ENCODE data around the gene ATG5. TPM values are rescaled to one million over a fixed set of nuclear protein-coding genes. Genes with fewer than 3 reads are reported as not detected.
"Not testable (repeated sequence)": the region's sequence is repeated elsewhere in the genome, so short reads cannot be mapped to it uniquely, and the experiment has no call there.

ATG5 gene
- total RNA-seq, 2 experiments from 2014 or later = 31.2 to 32.4 TPM

DNA sequence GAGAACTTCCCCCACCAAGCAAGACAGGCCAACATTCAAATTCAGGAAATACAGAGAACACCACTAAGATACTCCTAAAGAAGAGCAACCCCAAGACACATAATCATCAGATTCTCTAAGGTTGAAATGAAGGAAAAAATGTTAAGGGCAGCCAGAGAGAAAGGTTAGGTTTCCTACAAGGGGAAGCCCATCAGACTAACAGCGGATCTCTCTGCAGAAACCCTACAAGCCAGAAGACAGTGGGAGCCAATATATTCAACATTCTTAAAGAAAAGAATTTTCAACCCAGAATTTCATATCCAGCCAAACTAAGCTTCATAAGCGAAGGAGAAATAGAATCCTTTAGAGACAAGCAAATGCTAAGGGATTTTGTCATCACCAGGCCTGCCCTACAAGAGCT lies 61.1 kb downstream of the ATG5 start:
- DNase-seq; H3K27ac Mint-ChIP-seq; ATAC-seq; intact Hi-C loops (cut with micrococcal nuclease); H3K27me3 Mint-ChIP-seq; CTCF ChIA-PET; H3K4me3 Mint-ChIP-seq; POLR2A ChIA-PET: not testable (repeated sequence)
- peaks cover 60% of the 10 kb centered on the region for H3K36me3 Mint-ChIP-seq (ENCODE audit: low read depth)
- H3K9me3 Mint-ChIP-seq = peaks cover 25% of the 10 kb centered on the region
- H3K4me1 Mint-ChIP-seq (ENCODE audit: low read depth) = peaks cover 24% of the 10 kb centered on the region

DNA sequence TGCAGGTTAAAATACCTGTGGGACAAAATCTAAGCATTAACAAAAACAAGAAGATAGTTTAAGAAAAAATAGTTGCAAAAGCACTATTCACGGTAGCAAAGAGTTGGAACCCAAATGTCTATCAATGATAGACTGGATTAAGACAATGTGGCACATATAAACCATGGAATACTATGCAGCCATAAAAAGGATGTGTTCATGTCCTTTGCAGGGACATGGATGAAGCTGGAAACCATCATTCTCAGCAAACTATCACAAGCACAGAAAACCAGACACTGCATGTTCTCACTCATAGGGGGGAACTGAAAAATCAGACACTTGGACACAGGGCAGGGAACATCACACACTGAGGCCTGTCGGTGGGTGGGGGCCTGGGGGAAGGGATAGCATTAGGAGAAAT lies 65.8 kb downstream of the ATG5 start:
- H3K9me3 Mint-ChIP-seq; DNase-seq; POLR2A ChIA-PET; H3K27ac Mint-ChIP-seq; H3K4me3 Mint-ChIP-seq; ATAC-seq; intact Hi-C loops (cut with micrococcal nuclease); H3K27me3 Mint-ChIP-seq: not testable (repeated sequence)
- CTCF ChIA-PET = interaction anchor here (1.2 kb wide), 1 partner anchor 101 kb away, joined by 3 read pairs; the partner anchor contains the start of gene CRYBG1
- H3K36me3 Mint-ChIP-seq (ENCODE audit: low read depth) = peaks cover 25% of the 10 kb centered on the region
- H3K4me1 Mint-ChIP-seq (ENCODE audit: low read depth) = peaks cover 14% of the 10 kb centered on the region

GRCh38 chr6:106258726-106259125 lies 66.8 kb downstream of the ATG5 start:
- no peak overlapping the region for H3K4me3 Mint-ChIP-seq
- H3K27ac Mint-ChIP-seq = no peak overlapping the region
- no peaks in the 10 kb centered on the region for H3K9me3 Mint-ChIP-seq
- ChIA-PET CTCF (interaction anchor here (0.6 to 1.6 kb wide), 3 partner anchors 35 to 454 kb away, joined by 3 to 6 read pairs (median 3); partner anchors contain the start of gene CRYBG1), POLR2A (interaction anchor here (0.6 kb wide), 1 partner anchor 37 kb away, joined by 4 read pairs; no protein-coding TSS in a partner anchor)
- no peak for TF ChIP-seq CTCF (IDR thresholded peaks at IDR 0.05)
- H3K27me3 Mint-ChIP-seq = no peaks in the 10 kb centered on the region
- H3K36me3 Mint-ChIP-seq (ENCODE audit: low read depth) = peaks cover 17% of the 10 kb centered on the region
- H3K4me1 Mint-ChIP-seq (ENCODE audit: low read depth) = peaks cover 12% of the 10 kb centered on the region
- ATAC-seq (no peak), DNase-seq (no peak)
- intact Hi-C loops (cut with micrococcal nuclease) = no loop called here

DNA sequence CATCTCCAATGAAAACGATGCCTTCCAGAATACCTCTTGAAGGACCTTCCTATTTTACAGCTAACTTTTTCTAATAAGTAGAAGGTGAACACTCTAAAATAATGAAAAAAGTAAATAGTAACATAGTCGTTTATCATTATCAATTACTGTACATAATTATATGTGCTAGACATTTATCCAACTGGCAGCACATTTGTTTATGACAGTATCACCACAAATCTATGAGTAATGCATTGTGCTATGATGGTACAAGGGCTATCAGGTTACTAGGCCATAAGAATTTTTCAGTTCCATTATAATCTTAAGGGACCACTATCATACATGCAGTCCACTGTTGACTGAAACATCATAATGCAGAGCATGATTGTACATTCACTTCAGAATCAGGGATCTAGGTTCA lies 68.4 kb downstream of the ATG5 start:
- Mint-ChIP-seq H3K4me3 (no peak overlapping the region), H3K27me3 (no peaks in the 10 kb centered on the region), H3K4me1 (ENCODE audit: low read depth) (peaks cover 21% of the 10 kb centered on the region), H3K27ac (no peak overlapping the region), H3K36me3 (ENCODE audit: low read depth) (peaks cover 16% of the 10 kb centered on the region), H3K9me3 (no peaks in the 10 kb centered on the region)
- DNase-seq (no peak), ATAC-seq (no peak)
- ChIA-PET CTCF (interaction anchor here (1.1 kb wide), 1 partner anchor 45 kb away, joined by 3 read pairs; no protein-coding TSS in a partner anchor), POLR2A (no interaction called here)
- TF ChIP-seq CTCF (IDR thresholded peaks at IDR 0.05) = no peak
- intact Hi-C loops (cut with micrococcal nuclease) = no loop called here

- ATAC-seq = no peak
- peaks cover 11% of the 10 kb centered on the region for H3K36me3 Mint-ChIP-seq (ENCODE audit: low read depth)
- intact Hi-C loops (cut with micrococcal nuclease) = no loop called here
- H3K4me1 Mint-ChIP-seq (ENCODE audit: low read depth) = peaks cover 18% of the 10 kb centered on the region
- no peak overlapping the region for H3K4me3 Mint-ChIP-seq
- ChIA-PET POLR2A (interaction anchor here (0.6 kb wide), 1 partner anchor 61 kb away, joined by 3 read pairs; no protein-coding TSS in a partner anchor), CTCF (interaction anchor here (1.0 to 1.4 kb wide), 2 partner anchors 10 to 33 kb away, joined by 3 read pairs; no protein-coding TSS in a partner anchor)
- TF ChIP-seq CTCF (IDR thresholded peaks at IDR 0.05) = no peak
- H3K27ac Mint-ChIP-seq = no peak overlapping the region
- no peak for DNase-seq
- H3K27me3 Mint-ChIP-seq = no peaks in the 10 kb centered on the region
- no peaks in the 10 kb centered on the region for H3K9me3 Mint-ChIP-seq
These were observed 69.2 kb downstream of the ATG5 start for GRCh38 chr6:106256201-106256968.

DNA sequence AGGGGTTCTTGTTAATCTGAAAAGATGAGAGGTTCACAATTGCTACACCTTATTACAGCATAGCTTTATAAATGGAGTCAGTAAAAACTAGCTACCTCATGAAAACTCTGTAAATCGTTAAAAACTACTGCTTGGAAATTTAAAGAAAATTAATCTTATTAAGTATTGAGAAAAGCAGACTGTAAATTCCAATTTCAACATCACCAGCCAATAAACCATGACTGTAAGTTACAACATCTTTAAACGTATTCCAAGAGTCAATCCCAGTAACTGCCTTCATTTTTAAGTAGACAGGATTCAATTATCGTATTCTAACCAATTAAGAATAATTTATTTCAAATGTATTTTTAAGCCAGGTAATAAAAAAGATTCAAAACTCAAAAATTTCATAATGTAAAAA lies 70.3 kb downstream of the ATG5 start:
- intact Hi-C loops (cut with micrococcal nuclease) = no loop called here
- peaks cover 16% of the 10 kb centered on the region for H3K4me1 Mint-ChIP-seq (ENCODE audit: low read depth)
- no peak overlapping the region for H3K27ac Mint-ChIP-seq
- no peak overlapping the region for H3K4me3 Mint-ChIP-seq
- ChIA-PET CTCF (interaction anchor here (1.4 kb wide), 1 partner anchor 11 kb away, joined by 3 read pairs; no protein-coding TSS in a partner anchor), POLR2A (interaction anchor here (1.4 kb wide), 1 partner anchor 116 kb away, joined by 3 read pairs; no protein-coding TSS in a partner anchor)
- no peak for TF ChIP-seq CTCF (IDR thresholded peaks at IDR 0.05)
- DNase-seq = no peak
- peaks cover 8% of the 10 kb centered on the region for H3K36me3 Mint-ChIP-seq (ENCODE audit: low read depth)
- no peak for ATAC-seq
- H3K9me3 Mint-ChIP-seq = no peaks in the 10 kb centered on the region
- H3K27me3 Mint-ChIP-seq = no peaks in the 10 kb centered on the region

Data from activated CD8-positive, alpha-beta T cell treated with anti-CD3 and anti-CD28 coated beads for 36 hours (primary cell).